GM12878 (cell line): ENCODE measurements around the gene KCTD17. TPM values are rescaled to one million over a fixed set of nuclear protein-coding genes. Genes with fewer than 3 reads are reported as not detected.

Experiments used
- ATAC-seq: fragments of 200-7000 bp; cut with Tn5 transposase; 3 replicates; pipeline ENCODE4 v1.9.1; 2020; ENCODE audit warnings: mild to moderate bottlenecking, moderate library complexity
- BruUV-seq: library from RNA; stranded (reverse); fragments of 400-500 nt; replicated peaks from 2 replicates; lab custom pipeline; 2021; lab: Mats Ljungman, UMichigan
- CTCF ChIA-PET: fragments of 300-600 bp; sonication (Branson Sonifier 250); formaldehyde crosslinking; extraction: SDS; loops from one replicate; lab custom pipeline; 2021; ENCODE audit warnings: inconsistent platforms; lab: Yijun Ruan, JAX
- POLR2A ChIA-PET: fragments of 350-600 bp; formaldehyde crosslinking; extraction: SDS; loops from one replicate; lab custom pipeline; 2021; ENCODE audit warnings: inconsistent platforms; lab: Charles Lee
- RAD21 ChIA-PET: fragments of 300-600 bp; sonication (Branson Sonifier 250); formaldehyde crosslinking; loops from one replicate; lab custom pipeline; 2023; ENCODE audit warnings: antibody characterized with exemption; ENCODE audit not compliant: unreplicated experiment; lab: Charles Lee
- SMC1A ChIA-PET: fragments of 300-600 bp; sonication (Branson Sonifier 250); formaldehyde crosslinking; loops from one replicate; lab custom pipeline; 2023; ENCODE audit not compliant: unreplicated experiment, uncharacterized antibody; lab: Charles Lee
- DNase-seq: peaks from one replicate; pipeline ENCODE4 v3.0.0-alpha.2; 2011; ENCODE audit warnings: low read depth, low spot score
- FAIRE-seq: peaks from 3 replicates; lab custom pipeline; 2011; peaks lifted over from hg19 to GRCh38; lab: Jason Lieb, UNC
- H2AFZ ChIP-seq: 2 replicates; pipeline ENCODE4 v1.6.0; 2011; ENCODE audit warnings: low read depth, low read length, control low read depth; ENCODE audit not compliant: control insufficient read depth
- H3K27ac ChIP-seq: 2 replicates; pipeline ENCODE4 v1.5.1; 2011; ENCODE audit warnings: control low read depth; ENCODE audit not compliant: control insufficient read depth, insufficient read depth
- H3K27me3 ChIP-seq, 2 experiments: replicated peaks in 1 of 2; 2 replicates each; pipeline versions ENCODE4 v1.6.0 to v1.6.1; 2011; ENCODE audit warnings: low read length in 1 of 2; ENCODE audit not compliant: control insufficient read depth in 2 of 2, insufficient read depth in 2 of 2
- H3K36me3 ChIP-seq, 2 experiments: 2 replicates each; pipeline ENCODE4 v1.5.1; 2011; ENCODE audit warnings: low read length in 1 of 2; ENCODE audit not compliant: control insufficient read depth in 2 of 2, insufficient read depth in 2 of 2
- H3K4me1 ChIP-seq: 2 replicates; pipeline ENCODE4 v1.6.1; 2011; ENCODE audit warnings: mild to moderate bottlenecking, low read length, moderate library complexity, mixed read lengths; ENCODE audit not compliant: control insufficient read depth, insufficient read depth
- H3K4me2 ChIP-seq: 2 replicates; pipeline ENCODE4 v1.6.0; 2011; ENCODE audit warnings: control low read depth; ENCODE audit not compliant: control insufficient read depth, insufficient read depth
- H3K4me3 ChIP-seq: fragments of 200-600 bp; sonication (generic); 2 replicates; pipeline ENCODE4 v1.5.1; 2016
- H3K79me2 ChIP-seq: 2 replicates; pipeline ENCODE4 v1.6.0; 2011; ENCODE audit warnings: low read length; ENCODE audit not compliant: control insufficient read depth, insufficient read depth
- H3K9ac ChIP-seq: 2 replicates; pipeline ENCODE4 v1.8.0; 2011; ENCODE audit warnings: low read length, control low read depth, mixed read lengths; ENCODE audit not compliant: control insufficient read depth, insufficient read depth
- H3K9me3 ChIP-seq: replicated peaks from 3 replicates; pipeline ENCODE4 v1.5.1; 2011; ENCODE audit warnings: mild to moderate bottlenecking, low read length; ENCODE audit not compliant: control insufficient read depth, insufficient read depth
- H4K20me1 ChIP-seq: 2 replicates; pipeline ENCODE4 v1.6.0; 2011; ENCODE audit not compliant: control insufficient read depth, insufficient read depth
- KLF5 ChIP-seq: fragments of 450-650 bp; IDR thresholded peaks from 2 replicates; pipeline ENCODE4 v1.6.1; 2014; ENCODE audit warnings: mild to moderate bottlenecking; ENCODE audit not compliant: partially characterized antibody
- LARP7 ChIP-seq: fragments of 450-650 bp; IDR thresholded peaks from 2 replicates; pipeline ENCODE4 v1.6.1; 2017; ENCODE audit warnings: mild to moderate bottlenecking
- NFYB ChIP-seq: IDR thresholded peaks from 2 replicates; pipeline ENCODE4 v1.6.1; 2011; ENCODE audit warnings: low read depth, mild to moderate bottlenecking, low read length, improper control_type of control experiment, moderate library complexity; ENCODE audit not compliant: insufficient read depth
- POLR2AphosphoS2 ChIP-seq: IDR thresholded peaks from 2 replicates; pipeline ENCODE4 v1.6.1; 2011; ENCODE audit warnings: low read depth, mild to moderate bottlenecking, low read length, improper control_type of control experiment, moderate library complexity
- POU2F2 ChIP-seq: IDR thresholded peaks from 3 replicates; pipeline ENCODE4 v1.6.1; 2011; ENCODE audit warnings: low read depth, mild to moderate bottlenecking, low read length, borderline replicate concordance
- RAD21 ChIP-seq: IDR thresholded peaks from 2 replicates; pipeline ENCODE4 v1.6.1; 2011; ENCODE audit warnings: mild to moderate bottlenecking, low read depth, low read length, moderate library complexity; ENCODE audit not compliant: insufficient read depth
- WGBS: methylation state at CpG from one replicate; pipeline ENCODE4 v1.1.6; 2016; ENCODE audit warnings: low lambda C conversion rate; ENCODE audit not compliant: insufficient replicate concordance, insufficient coverage; ENCODE audit errors: missing lambda C conversion rate; 5-methylcytosine and 5-hydroxymethylcytosine counted together
- in situ Hi-C: fragments of 300-500 bp; cut with MboI; formaldehyde crosslinking; loops from 9 replicates; pipeline ENCODE4 v1.14.3; 2018; ENCODE audit warnings: mixed read lengths
- intact Hi-C: fragments of 100-400 bp; cut with micrococcal nuclease; formaldehyde crosslinking; loops from one replicate; pipeline ENCODE4 v1.14.2; 2022; ENCODE audit not compliant: unreplicated experiment
- polyA plus RNA-seq, 11 experiments: library from polyadenylated mRNA; depleted of rRNA in 4 of 11; unstranded in 6 of 11; stranded (reverse) in 5 of 11; fragments of >200 nt; fragmentation: Nextera tagmentation in 4 of 11; fragmentation: Illumina TruSeq in 1 of 11; extraction: Ambion mirVana in 4 of 11; extraction: Trizol in 1 of 11; gene quantifications; 1 replicate in 1 of 11; 2 replicates in 10 of 11; pipeline versions ENCODE4 v1.2.1 to v1.2.3, GENCODE V29; 2011 to 2016; ENCODE audit warnings: inconsistent platforms in 2 of 11, missing spikeins in 2 of 11, low read depth in 1 of 11
- total RNA-seq, 4 experiments: library from RNA; depleted of rRNA in 3 of 4; stranded (reverse); fragments of >200 nt in 3 of 4; fragmentation: Illumina TruSeq in 1 of 4; extraction: Trizol in 1 of 4; gene quantifications; 2 replicates each; pipeline versions ENCODE4 v1.2.1 to v1.2.3, GENCODE V29; 2013 to 2021
- TF ChIP-seq, protein P1 (sequence below): fragments of 450-650 bp; formaldehyde crosslinking; IDR thresholded peaks from 2 replicates; pipeline ENCODE4 v1.4.0; 2020; ENCODE audit warnings: mild to moderate bottlenecking, moderate library complexity
- TF ChIP-seq, protein P2 (sequence below): fragments of 450-650 bp; IDR thresholded peaks from 2 replicates; pipeline ENCODE4 v1.6.1; 2017; ENCODE audit warnings: mild to moderate bottlenecking, moderate library complexity
- TF ChIP-seq, protein P3 (sequence below): fragments of 450-650 bp; IDR thresholded peaks from 2 replicates; pipeline ENCODE4 v1.6.1; 2017; ENCODE audit warnings: mild to moderate bottlenecking, low read depth, inconsistent platforms; ENCODE audit not compliant: poor library complexity, severe bottlenecking

KCTD17 gene
- total and polyA plus RNA-seq, 10 of the 15 experiments (the other 5 are each of a cell fraction or from before 2014, with no cell fraction given), result 0.16 to 18.4 (median 10.1) TPM; not detected in 1

DNA sequence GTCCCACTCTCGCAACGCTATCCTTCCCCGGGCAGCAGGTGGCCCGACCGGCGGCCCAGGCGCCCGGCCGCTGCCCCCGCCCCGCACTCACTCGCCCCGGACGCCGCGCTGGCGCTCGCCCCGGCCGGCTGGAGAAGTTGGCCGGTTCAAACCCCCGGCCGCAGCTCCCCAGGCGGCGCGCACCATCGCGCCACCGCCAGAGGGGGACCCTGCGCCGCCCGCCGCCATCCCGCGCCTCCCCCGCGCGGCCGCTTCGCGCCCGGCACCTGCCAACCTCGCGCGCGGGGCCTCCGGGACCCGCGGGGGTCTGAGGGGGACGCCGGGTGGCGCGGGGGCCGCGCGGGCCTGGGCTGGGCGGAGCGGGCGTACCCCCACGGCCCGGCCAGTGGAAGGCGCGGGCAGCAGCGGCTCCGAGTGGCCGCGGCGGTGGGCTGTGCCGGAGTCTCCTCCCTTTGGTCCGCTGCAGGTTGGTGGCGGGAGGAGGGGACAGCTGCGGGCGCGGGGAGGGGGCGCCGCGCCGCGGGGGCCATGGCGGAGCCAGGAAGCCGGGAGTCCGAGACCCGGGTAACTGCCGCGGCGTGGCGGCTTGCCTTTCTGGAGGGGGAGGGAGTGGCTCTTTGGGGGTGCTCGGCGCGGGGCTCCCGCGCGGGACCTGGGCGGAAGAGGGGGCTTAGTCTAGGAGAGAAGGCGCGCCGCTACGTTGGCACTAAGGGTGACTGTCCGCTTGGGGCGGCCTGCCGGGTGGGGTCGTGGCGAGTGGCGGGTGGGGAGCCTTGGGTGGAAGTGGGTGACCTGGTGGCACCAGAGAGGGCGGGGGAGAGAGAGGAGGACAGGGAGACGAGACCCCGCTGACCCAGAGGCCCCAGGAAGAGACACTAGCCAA is 32.0 kb upstream of the KCTD17 start, which contains the start of the genes MPST and TST:
TSS of gene MPST (plus strand) at position 434 of the 883 bp plus-strand sequence. CDS start at position 529, 95 bp downstream.
TSS of gene TST (minus strand) at position 139 of the 883 bp plus-strand sequence. CDS start 715 bp downstream, outside the sequence.
- ChIA-PET SMC1A (interaction anchor here (1.1 to 1.2 kb wide), 2 partner anchors 25 to 159 kb away, joined by 3 to 5 read pairs; partner anchors contain the start of gene NCF4), CTCF (interaction anchor here (0.6 to 5.5 kb wide), 10 partner anchors 13 to 838 kb away, joined by 3 to 39 read pairs (median 4); no protein-coding TSS in a partner anchor), RAD21 (interaction anchor here (1.2 to 1.3 kb wide), 2 partner anchors 25 to 178 kb away, joined by 4 to 5 read pairs; no protein-coding TSS in a partner anchor), POLR2A (interaction anchor here (0.5 to 0.7 kb wide), 2 partner anchors 184 to 887 kb away, joined by 3 read pairs; partner anchors contain the start of gene MICALL1)
- Histone ChIP-seq H2AFZ (peak within 1 kb of the TSS; percentile 87), H3K27ac (peak within 1 kb of the TSS; percentile 58), H3K9ac (peak within 1 kb of the TSS; percentile 74), H4K20me1 (no peaks in the 10 kb centered on the region), H3K4me3 (peak within 1 kb of the TSS; percentile 89), H3K4me1 (peaks cover 8% of the 10 kb centered on the region), H3K36me3 (no peaks in the 10 kb centered on the region; a peak in 1 of 4 replicates), H3K4me2 (peak within 1 kb of the TSS; percentile 89), H3K79me2 (peaks cover 2% of the 10 kb centered on the region; the same call in 1 of the 2 replicates), H3K9me3 (no peaks in the 10 kb centered on the region), H3K27me3 (no peaks in the 10 kb centered on the region)
- DNase-seq (no peak), FAIRE-seq (peak; percentile 13), ATAC-seq (peak; percentile 88)
- intact Hi-C loops, result no loop called here
- no TSS peak for BruUV-seq
- WGBS, result 2% methylated on average over 71 of the region's 107 CpGs
- in situ Hi-C loops, result no loop called here
- TF ChIP-seq RAD21 (no peak), POLR2AphosphoS2 (no peak), KLF5 (peak; percentile 98), LARP7 (peak; percentile 74), POU2F2 (0 out of 3 replicates have a peak, but pooled peaks have one; percentile 20), NFYB (0 out of 2 replicates have a peak, but pooled peaks have one; percentile 8)
- TF ChIP-seq, protein P1, sequence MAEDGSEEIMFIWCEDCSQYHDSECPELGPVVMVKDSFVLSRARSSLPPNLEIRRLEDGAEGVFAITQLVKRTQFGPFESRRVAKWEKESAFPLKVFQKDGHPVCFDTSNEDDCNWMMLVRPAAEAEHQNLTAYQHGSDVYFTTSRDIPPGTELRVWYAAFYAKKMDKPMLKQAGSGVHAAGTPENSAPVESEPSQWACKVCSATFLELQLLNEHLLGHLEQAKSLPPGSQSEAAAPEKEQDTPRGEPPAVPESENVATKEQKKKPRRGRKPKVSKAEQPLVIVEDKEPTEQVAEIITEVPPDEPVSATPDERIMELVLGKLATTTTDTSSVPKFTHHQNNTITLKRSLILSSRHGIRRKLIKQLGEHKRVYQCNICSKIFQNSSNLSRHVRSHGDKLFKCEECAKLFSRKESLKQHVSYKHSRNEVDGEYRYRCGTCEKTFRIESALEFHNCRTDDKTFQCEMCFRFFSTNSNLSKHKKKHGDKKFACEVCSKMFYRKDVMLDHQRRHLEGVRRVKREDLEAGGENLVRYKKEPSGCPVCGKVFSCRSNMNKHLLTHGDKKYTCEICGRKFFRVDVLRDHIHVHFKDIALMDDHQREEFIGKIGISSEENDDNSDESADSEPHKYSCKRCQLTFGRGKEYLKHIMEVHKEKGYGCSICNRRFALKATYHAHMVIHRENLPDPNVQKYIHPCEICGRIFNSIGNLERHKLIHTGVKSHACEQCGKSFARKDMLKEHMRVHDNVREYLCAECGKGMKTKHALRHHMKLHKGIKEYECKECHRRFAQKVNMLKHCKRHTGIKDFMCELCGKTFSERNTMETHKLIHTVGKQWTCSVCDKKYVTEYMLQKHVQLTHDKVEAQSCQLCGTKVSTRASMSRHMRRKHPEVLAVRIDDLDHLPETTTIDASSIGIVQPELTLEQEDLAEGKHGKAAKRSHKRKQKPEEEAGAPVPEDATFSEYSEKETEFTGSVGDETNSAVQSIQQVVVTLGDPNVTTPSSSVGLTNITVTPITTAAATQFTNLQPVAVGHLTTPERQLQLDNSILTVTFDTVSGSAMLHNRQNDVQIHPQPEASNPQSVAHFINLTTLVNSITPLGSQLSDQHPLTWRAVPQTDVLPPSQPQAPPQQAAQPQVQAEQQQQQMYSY (CRISPR knock-in tag), result no peak
- TF ChIP-seq, protein P2, sequence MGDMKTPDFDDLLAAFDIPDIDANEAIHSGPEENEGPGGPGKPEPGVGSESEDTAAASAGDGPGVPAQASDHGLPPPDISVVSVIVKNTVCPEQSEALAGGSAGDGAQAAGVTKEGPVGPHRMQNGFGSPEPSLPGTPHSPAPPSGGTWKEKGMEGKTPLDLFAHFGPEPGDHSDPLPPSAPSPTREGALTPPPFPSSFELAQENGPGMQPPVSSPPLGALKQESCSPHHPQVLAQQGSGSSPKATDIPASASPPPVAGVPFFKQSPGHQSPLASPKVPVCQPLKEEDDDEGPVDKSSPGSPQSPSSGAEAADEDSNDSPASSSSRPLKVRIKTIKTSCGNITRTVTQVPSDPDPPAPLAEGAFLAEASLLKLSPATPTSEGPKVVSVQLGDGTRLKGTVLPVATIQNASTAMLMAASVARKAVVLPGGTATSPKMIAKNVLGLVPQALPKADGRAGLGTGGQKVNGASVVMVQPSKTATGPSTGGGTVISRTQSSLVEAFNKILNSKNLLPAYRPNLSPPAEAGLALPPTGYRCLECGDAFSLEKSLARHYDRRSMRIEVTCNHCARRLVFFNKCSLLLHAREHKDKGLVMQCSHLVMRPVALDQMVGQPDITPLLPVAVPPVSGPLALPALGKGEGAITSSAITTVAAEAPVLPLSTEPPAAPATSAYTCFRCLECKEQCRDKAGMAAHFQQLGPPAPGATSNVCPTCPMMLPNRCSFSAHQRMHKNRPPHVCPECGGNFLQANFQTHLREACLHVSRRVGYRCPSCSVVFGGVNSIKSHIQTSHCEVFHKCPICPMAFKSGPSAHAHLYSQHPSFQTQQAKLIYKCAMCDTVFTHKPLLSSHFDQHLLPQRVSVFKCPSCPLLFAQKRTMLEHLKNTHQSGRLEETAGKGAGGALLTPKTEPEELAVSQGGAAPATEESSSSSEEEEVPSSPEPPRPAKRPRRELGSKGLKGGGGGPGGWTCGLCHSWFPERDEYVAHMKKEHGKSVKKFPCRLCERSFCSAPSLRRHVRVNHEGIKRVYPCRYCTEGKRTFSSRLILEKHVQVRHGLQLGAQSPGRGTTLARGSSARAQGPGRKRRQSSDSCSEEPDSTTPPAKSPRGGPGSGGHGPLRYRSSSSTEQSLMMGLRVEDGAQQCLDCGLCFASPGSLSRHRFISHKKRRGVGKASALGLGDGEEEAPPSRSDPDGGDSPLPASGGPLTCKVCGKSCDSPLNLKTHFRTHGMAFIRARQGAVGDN, result 0 out of 2 replicates have a peak, but pooled peaks have one; percentile 41
- TF ChIP-seq, protein P3, sequence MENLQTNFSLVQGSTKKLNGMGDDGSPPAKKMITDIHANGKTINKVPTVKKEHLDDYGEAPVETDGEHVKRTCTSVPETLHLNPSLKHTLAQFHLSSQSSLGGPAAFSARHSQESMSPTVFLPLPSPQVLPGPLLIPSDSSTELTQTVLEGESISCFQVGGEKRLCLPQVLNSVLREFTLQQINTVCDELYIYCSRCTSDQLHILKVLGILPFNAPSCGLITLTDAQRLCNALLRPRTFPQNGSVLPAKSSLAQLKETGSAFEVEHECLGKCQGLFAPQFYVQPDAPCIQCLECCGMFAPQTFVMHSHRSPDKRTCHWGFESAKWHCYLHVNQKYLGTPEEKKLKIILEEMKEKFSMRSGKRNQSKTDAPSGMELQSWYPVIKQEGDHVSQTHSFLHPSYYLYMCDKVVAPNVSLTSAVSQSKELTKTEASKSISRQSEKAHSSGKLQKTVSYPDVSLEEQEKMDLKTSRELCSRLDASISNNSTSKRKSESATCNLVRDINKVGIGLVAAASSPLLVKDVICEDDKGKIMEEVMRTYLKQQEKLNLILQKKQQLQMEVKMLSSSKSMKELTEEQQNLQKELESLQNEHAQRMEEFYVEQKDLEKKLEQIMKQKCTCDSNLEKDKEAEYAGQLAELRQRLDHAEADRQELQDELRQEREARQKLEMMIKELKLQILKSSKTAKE, result no peak
